ENCODE results near the gene ZNF70. TPM values are rescaled to one million over a fixed set of nuclear protein-coding genes. Genes with fewer than 3 reads are reported as not detected.
"Not testable (repeated sequence)": the region's sequence is repeated elsewhere in the genome, so short reads cannot be mapped to it uniquely, and the experiment has no call there.

The ZNF70 gene
- total RNA-seq, 1 experiment from 2014 or later = 1.4 TPM

DNA sequence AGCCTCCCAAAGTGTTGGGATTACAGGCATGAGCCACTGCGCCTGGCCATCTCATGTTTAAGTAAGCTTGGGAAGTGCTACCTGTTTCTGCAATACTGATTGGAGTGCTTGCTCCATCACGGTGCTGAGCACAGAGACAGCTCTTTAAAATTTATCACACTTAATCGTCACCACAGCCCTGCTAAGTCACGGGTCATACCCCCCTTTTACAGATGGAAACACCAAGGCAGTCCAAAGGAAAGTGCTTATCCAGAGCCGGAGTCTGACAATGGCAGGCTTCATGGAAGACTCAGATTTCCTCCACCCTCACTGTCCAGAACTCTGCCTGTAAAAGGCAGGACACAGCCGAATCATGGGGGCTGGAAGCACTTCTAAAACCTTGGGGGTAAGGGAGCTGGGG lies 9.1 kb upstream of the ZNF70 start:
- no peak for DNase-seq (ENCODE audit: low spot score)

DNA sequence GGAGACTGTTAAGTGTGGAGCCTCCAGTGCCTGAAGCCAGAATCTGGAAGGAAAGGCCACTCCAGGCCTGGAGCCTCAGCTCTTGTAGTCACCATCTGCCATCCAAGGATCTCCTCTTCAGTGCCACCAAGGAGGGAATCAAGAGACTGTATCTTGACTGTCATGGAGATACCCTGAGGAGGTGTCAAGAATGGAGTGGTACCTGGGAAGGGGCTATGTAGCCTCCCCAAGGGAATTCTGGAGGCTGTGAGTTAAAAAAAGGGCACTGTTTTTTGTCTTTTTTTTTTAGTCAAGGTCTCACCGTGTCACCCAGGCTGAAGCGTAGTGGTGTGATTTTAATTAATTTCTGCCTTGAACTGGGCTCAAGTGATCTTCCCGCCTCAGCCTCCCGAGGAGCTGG lies 8.7 kb upstream of the ZNF70 start:
- DNase-seq (ENCODE audit: low spot score) = no peak

DNA sequence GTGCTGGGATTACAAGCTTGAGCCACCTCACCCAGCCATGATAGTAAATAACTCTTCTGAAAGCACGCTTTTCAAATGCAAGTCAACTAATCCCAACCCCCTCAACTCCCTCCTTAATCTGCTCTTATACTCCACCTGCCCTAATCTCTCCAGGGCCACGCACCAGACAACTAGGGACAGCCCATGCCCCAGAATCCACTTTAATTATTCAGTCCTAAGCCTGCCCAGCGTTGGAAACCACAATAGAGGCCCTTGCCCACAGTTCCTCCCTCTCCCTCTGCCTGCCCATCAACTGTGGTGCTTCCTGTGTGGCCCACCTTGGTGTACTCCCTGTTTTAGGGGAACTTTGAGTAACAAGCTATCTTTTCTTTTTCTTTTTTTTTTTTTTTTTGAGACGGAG lies 6.0 kb upstream of the ZNF70 start:
- no peak for DNase-seq (ENCODE audit: low spot score)

DNA sequence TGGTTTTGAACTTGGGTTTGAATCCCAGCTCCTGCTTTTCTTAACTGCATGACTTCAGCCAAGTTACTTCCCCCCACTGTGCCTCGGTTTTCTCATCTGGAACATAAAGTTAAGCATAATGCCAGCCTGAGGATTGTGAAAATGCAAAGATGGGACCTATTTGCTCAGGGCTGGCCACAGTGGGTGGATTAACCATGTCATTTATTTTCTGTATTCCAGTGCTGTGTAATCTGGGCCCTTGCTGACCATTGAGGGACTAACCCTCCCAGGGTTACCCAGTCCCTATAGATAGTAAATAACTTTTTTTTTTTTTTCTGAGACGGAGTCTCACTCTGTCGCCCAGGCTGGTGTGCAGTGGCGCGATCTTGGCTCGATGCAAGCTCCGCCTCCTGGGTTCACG lies 4.8 kb upstream of the ZNF70 start:
- DNase-seq (ENCODE audit: low spot score) = no peak

DNA sequence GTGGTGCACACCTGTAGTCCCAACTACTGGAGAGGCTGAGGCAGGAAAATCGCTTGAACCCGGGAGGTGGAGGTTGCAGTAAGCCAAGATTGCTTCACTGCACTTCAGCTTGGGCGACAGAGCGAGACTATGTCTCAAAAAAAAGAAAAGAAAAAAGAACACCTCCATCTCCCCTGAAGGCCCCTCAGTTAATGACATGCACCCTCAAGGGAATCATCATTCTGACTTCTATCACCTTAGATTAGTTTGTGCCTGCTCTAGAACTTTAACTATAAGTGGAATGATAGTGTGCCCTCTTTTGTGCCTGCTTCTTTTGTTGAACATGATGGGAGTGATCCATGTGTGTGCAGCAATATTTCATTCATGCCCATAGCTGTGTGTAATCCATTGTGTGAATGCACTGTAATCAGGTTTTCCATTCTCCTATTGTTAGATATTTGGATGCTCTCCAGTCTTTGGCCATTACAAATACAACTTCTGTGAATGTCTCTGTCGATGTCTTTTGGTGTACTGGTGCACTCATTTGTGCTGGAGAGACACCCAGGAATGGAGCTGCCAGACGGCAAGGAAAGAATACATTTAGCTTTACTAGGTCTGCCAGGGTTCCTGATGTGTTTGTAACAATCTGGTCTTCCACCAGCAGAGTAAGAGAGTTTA lies 4.2 kb upstream of the ZNF70 start:
- no peak for DNase-seq (ENCODE audit: low spot score)

DNA sequence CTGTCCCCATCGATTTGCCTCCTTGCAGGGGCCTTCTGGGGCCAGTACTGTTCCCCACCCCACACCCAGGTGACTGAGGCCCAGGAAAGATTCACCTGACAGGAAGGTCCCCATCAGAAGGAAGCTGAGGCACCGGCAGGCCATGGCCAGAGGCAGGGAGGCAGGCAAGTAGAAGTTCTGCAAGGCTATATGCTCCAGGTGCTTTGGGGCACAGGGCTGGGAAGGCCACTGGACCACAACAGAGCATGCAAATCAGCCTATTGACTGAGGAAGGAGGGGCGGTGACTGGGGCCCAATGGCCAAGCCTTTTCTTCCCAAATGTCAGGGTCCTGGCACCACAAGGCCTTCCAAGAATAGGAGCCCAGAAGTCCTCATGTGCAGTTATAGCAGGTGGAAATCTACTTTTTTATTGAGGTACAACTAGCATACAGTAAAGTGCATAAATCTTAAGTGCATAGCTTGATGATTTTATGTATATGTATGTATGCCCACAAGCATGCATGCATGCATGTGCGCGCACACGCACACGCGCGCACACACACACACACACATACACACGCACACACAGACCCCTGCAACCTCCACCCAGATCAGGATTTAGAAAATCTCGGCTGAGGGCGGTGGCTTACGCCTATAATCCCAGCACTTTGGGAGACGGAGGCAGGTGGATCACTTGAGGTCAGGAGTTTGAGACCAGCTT lies 3.5 kb upstream of the ZNF70 start, which contains the start of gene VPREB3:
VPREB3 (minus strand) TSS at position 206 of the 700 bp plus-strand sequence; CDS start at position 144, 62 bp downstream.
- DNase-seq (ENCODE audit: low spot score) = no peak

DNA sequence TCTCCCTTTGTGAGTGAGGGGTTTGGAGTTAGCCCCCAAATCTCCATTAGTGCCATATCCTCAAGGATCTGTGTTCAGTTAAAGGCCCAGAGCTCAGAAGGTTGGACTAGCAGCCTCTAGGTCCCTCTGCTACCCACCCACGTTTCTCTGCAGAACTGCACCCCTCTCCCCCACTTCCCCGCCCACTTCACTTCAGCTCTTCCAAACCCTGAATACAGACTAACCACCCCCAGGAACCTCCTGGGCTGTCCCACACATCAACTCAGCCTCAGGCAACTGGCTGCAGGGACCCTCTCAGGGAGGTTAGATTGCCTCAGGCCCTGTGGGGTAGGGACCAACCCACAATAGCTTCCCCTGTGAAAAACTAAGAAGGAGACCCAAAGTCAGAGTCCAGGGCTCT lies 2.5 kb upstream of the ZNF70 start:
- DNase-seq (ENCODE audit: low spot score) = no peak

DNA sequence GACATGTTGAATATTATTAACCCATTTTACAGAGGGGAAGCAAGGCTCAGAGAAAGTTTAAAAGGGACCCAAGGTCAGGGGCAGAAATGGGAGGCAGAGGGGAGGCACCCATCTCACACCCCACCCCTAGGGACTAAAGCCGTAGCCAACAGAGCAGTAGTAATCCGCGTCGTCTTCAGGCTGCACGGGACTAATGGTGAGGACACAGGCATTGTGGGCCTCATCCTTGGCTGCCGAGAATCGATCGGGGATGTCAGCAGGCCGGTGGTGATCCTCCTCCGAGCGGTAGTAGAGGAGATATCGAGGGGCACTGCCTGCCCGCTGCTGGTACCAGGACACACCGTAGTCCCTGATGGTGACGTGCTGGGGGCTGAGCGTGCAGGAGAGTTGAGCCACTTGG lies 1.8 kb upstream of the ZNF70 start:
- no peak for DNase-seq (ENCODE audit: low spot score)

DNA sequence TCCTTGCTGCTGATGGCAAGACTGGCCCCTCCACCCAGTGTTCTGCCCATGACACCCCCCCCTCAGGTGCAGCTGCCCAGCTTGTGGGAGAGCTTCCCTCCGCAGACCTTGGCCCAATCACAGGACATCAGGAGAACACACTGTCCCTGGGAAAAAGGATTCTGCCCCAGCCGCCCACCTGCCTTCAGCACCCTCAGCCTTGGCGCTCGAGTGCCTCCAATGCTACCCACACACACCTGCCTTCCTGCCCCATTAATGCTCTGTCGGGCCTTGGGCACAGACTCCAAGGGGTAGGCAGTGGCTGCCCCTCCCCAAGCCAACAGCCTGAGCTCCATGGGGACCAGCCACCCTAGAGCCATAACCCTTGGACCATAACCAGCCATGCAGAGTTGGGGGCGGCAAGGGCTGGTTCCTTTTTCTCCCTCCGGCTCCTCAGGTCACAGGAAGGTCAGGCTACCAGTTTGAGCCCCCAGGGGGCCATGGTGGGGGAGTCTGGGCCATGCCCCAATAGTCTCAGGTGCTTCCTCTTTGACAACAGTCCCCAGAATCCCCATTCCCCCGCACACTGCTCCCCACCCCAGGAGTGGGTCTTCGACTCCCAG lies 1.3 kb upstream of the ZNF70 start:
- DNase-seq (ENCODE audit: low spot score) = no peak

DNA sequence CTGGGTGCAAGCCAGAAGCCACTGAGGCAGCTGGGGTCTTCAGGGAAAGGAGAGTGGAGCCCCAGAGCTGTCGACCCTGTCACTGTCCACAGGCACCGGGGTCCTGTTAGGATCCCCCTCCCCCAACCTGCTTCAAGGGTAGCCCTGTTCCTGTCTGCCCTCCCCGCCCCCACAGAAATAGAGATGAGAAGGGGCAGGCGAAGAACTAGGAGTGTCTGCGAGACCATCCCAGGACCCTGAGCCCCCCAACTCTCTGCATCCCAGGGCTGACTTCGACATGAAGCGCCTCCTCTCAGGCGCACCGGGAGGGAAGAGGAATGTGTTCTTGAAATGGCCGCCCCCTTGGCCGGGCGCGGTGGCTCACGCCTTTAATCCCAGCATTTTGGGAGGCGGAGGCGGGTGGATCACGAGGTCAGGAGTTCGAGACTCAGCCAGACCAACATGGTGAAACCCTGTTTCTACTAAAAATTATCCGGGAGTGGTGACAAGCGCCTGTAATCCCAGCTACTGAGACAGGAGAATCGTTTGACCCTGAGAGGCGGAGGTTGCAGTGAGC lies 607 bp upstream of the ZNF70 start:
- DNase-seq (ENCODE audit: low spot score) = no peak

DNA sequence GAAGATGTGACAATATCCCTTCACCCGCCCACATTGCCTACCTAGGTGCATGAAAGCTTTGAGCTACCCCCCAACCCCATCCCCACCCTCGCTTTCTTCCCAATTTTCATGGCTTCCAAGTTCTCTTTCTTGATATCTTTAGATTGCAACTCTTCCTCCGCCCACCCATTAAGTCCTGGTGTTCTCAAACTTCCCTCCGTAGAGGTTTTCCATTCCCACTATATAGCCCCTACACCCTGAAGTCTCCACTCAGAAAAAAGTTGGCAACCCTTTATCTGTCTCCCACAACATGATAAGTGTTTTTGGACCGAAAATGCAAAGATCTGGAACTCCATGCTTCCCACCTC lies 572 bp downstream of the ZNF70 start:
- no peak for DNase-seq (ENCODE audit: low spot score)

DNA sequence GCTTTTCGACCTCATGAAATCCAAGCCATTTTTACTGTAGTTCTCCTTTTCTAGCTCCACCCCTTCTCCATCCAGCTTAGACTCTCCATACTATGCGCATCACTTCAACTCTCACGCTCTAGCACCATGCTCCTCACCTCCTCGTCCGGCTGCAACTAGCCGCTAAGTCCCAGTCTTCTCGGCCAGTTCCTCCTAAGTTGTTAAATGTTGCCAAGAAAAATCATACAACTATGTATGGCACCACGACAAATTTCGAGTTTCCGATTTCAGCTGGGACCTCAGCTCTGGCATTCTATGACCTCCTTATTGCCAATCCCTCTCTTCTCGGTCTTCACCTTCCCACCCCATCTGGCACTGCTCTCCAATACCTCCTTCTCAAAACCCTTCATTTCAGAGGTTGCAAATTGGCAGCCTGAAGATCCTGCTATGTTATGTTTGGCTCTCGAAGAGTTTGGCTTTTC lies 1.0 kb downstream of the ZNF70 start:
- DNase-seq (ENCODE audit: low spot score) = no peak

DNA sequence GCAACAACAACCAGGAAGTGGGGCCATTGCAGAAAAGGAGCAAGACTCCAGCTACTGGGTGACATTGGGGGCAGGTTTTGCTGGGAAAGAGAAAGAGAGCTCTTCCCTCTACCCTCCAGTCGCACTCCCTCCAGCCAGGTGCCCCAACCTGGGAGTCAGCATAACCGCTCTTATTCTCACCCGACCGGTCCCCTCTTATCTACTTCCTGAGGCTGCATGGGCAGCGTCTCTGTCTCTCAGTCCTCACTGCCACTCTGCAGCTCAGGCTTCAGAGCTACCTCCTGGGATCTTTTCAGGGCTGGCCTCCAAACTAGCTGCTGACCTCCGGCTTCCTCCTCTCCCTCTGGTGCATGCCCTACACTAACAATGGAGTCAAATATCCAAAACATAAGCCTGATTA lies 5.1 kb downstream of the ZNF70 start:
- DNase-seq (ENCODE audit: low spot score) = no peak

DNA sequence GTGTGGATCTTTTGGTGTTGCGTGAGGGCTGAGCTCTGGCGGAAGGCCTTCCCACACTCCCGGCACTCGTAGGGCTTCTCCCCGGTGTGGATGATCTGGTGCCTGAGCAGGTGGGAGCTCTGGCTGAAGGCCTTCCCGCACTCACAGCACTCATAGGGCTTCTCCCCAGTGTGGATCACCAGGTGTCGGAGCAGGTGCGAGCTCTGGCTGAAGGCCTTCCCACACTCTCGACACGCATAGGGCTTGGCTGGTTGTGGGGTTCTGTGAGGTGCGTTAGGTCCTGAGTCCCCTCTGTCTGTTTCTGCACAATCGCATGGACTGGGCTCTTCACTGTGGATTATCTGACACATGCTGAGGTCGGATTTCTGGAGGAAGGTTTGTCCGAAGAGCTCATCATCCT lies 6.4 kb downstream of the ZNF70 start:
- no peak for DNase-seq (ENCODE audit: low spot score)

DNA sequence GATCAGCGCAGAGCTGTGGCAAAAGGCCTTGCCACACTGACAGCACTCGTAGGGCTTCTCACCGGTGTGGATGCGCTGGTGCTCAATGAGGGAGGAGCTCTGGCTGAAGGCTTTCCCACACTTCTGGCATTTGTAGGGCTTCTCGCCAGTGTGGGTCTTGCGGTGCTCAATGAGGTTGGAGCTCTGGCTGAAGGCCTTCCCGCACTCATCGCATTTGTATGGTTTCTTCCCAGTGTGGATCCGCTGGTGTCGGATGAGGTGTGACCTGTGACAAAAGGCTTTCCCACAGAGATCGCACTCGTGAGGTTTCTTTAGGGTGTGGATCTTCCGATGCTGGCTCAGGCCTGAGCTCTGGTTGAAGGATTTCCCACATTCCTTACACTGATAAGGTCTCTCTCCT lies 6.9 kb downstream of the ZNF70 start:
- no peak for DNase-seq (ENCODE audit: low spot score)

DNA sequence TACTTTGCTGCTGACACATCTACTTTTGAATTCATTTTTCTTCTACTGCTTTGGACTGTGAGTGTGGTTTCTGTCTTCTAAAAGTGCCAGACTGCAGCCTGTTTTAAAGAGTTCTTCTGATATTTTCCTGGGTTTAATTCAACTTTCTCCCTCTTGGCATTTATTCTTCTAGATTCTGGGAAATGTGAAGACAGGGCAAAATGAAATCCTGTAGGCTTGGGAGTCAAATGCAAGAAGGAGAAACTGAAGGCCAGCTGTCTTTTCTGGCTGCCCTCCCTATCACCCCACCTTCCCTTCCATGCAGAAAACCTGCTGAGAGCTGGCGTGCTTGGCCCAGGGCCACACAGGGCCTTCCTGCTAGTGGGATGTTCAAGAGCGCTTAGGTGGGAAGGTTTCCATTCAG lies 7.6 kb downstream of the ZNF70 start:
- DNase-seq (ENCODE audit: low spot score) = no peak

DNA sequence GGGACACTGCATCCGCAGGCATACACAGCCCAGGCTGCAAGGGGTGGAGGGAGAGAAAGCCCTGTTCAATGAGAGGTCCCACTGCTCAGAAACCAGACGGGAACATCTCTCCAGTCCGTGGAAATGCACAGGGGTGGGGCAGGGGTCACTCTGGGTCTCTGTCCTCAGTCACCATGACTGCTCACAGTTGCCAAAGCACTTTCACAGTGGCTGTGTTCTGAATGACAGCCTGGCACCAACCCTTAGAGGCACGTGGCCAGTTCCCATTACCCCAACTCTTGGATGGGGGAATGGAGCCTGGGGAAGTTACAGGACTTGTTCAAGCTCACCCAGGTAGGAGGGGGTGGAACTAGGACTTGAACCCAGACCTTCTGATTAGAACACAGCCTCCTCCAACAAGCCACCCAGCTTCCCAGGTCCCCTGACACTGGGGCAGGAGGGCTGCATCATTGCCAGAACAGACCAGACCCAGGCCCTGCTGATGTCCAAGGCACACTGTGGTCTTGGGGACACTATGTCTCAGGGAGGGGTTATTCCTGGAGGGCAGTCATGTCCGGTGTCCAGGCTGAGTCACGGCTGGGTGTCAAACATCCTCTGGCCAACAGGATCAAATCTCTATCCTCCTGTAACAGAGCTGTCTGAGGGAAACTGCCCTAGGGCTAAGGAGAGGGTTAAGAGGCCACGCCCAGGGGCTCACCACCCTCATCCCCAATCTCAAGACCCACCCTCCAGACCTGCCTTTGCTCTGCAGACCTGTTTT lies 8.2 kb downstream of the ZNF70 start:
- no peak for DNase-seq (ENCODE audit: low spot score)

DNA sequence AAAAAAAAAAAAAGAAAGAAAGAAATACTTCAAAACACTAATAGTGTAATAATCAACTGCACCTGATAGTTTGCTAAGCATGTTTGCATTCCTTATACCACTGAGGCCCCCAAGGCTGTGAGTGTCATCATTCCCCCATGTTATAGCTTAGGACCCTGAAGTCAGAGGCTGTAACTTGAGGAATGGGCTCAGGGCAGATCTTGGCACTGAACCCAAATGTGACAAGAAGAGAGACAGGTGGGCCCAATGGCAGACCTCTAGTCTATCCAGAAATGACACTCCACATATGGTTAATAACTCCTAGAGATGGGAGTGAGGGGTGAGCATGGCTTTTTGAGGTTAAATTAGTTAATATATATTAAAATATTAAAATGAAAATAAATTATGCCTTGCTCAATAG lies 13.2 kb downstream of the ZNF70 start:
- no peak for DNase-seq (ENCODE audit: low spot score)

DNA sequence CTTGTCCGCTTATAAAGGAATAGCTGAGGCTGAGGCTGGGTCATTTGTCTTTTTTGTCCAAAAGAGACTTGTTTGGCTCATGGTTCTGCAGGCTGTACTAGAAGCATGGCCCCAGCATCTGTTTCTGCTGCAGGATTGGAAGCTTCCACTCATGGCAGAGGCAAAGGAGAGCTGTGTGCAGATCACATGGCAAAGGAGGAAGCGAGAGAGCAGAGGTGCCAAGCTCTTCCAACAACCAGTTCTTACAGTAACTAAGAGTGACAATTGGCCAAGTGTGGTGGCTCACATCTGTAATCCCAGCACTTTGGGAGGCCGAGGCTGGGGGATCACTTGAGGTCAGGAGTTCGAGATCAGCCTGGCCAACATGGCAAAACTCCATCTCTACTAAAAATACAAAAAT lies 22.8 kb downstream of the ZNF70 start:
- not testable (repeated sequence) for DNase-seq (ENCODE audit: low spot score)

DNA sequence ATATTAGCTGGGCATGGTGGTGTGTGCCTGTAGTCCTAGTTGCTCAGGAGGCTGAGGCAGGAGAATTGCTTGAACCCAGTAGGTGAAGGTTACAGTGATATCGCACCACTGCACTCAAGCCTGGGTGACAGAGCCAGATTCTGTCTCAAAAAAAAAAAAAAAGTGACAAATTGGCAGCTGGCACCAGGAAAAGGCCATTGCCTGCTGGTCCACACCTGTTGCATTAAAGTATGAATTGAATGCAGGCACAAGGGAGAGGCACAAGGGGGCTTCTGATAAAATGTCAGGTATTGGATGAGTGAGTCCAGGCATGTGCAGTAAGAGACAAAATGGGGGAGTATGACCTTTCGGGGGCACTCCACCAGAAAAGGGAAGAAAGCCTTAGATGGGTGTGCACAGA lies 28.2 kb downstream of the ZNF70 start:
- DNase-seq (ENCODE audit: low spot score) = no peak

DNA sequence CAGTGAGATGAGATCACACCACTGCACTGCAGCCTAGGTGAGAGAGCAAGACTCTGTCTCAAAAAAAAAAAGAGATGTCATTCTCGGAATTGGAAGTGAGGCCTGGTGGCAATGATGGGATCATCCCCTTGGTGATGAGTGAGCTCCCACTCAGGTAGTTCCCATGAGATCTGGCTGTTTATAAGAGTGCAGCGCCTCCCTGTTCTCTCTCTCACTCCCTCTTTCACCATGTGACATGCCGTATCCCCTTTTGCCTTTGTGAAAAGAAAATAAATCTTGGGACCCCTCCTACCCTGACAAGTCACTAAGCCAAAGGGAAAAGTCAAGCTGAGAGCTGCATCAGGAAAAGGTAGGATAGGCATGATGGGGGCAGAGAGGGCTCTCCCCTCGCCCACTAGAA lies 28.8 kb downstream of the ZNF70 start:
- no peak for DNase-seq (ENCODE audit: low spot score)

DNA sequence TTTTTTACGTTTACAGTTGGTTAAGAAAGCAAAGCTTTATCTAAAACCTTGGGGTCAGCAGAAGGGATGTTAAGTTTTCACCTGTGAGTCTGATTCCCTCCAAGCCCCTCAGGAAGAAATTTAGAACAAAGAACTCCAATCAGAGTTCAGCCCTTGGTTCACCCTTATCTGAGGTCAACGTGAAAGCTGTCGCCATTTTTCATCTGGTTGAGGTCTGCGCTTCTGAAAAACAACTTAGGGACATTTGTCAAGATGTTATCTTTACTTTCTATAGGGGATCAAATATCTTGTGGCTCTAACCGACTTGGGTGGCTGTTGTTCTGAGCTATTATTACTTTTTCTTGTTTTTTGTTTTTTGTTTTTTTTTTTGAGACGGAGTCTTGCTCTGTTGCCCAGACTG lies 30.1 kb downstream of the ZNF70 start:
- DNase-seq (ENCODE audit: low spot score) = no peak

All from HT-29 (cell line).